ENCODE measurements around the gene APOBEC2. TPM values are rescaled to one million over a fixed set of nuclear protein-coding genes. Genes with fewer than 3 reads are reported as not detected.

APOBEC2 gene
- total and polyA plus RNA-seq, 2 experiments from 2014 or later, result not detected

GRCh38 chr6:41032830-41033229, 20.2 kb upstream of the APOBEC2 start:
- TF ChIP-seq EZH2 (IDR thresholded peaks at IDR 0.05; ENCODE audit: insufficient read depth, poor library complexity, severe bottlenecking) (no peak), EZH2phosphoT487 (IDR thresholded peaks at IDR 0.05; ENCODE audit: insufficient read depth, low read depth) (no peak)
- Histone ChIP-seq H4K20me1 (ENCODE audit: insufficient read depth) (no peaks in the 10 kb centered on the region), H3F3A (ENCODE audit: insufficient read depth) (no peaks in the 10 kb centered on the region), H3K9ac (no peak overlapping the region), H3K9me2 (ENCODE audit: insufficient read depth) (no peaks in the 10 kb centered on the region), H2AFZ (no peak overlapping the region), H3K4me1 (ENCODE audit: insufficient read depth) (no peaks in the 10 kb centered on the region), H3K4me2 (ENCODE audit: unreplicated experiment) (no peak overlapping the region), H3K36me3 (ENCODE audit: low read depth) (no peaks in the 10 kb centered on the region), H3K27ac (no peak overlapping the region), H3K4me3 (no peak overlapping the region), H3K9me3 (ENCODE audit: low read depth) (no peaks in the 10 kb centered on the region), H3K79me2 (ENCODE audit: insufficient read depth) (no peaks in the 10 kb centered on the region), H3K27me3 (replicated peaks; ENCODE audit: insufficient read depth) (peaks cover 4% of the 10 kb centered on the region; the same call in 1 of the 2 replicates)
- in situ Hi-C loops (cut with MboI), result no loop called here
- 89 to 90% methylated on average over 15 of the region's 15 CpGs for WGBS, 2 experiments (ENCODE audit: low coverage in 1 of 2, low lambda C conversion rate in 2 of 2, missing lambda C conversion rate in 2 of 2)
- DNase-seq, result no peak

GRCh38 chr6:41033776-41034175, 19.2 kb upstream of the APOBEC2 start:
- TF ChIP-seq EZH2phosphoT487 (IDR thresholded peaks at IDR 0.05; ENCODE audit: insufficient read depth, low read depth) (no peak), EZH2 (IDR thresholded peaks at IDR 0.05; ENCODE audit: insufficient read depth, poor library complexity, severe bottlenecking) (no peak)
- in situ Hi-C loops (cut with MboI), result no loop called here
- H3F3A ChIP-seq (ENCODE audit: insufficient read depth), result no peaks in the 10 kb centered on the region
- H3K9me3 ChIP-seq (ENCODE audit: low read depth), result no peaks in the 10 kb centered on the region
- H3K9ac ChIP-seq, result no peak overlapping the region
- WGBS, 2 experiments (ENCODE audit: low coverage in 1 of 2, low lambda C conversion rate in 2 of 2, missing lambda C conversion rate in 2 of 2), result 76 to 86% methylated on average over 12 to 13 of the region's 13 CpGs
- H3K27ac ChIP-seq, result no peak overlapping the region
- no peaks in the 10 kb centered on the region for H3K79me2 ChIP-seq (ENCODE audit: insufficient read depth)
- H3K9me2 ChIP-seq (ENCODE audit: insufficient read depth), result no peaks in the 10 kb centered on the region
- no peak overlapping the region for H2AFZ ChIP-seq
- no peak overlapping the region for H3K4me2 ChIP-seq (ENCODE audit: unreplicated experiment)
- DNase-seq, result no peak
- H3K4me1 ChIP-seq (ENCODE audit: insufficient read depth), result no peaks in the 10 kb centered on the region
- no peaks in the 10 kb centered on the region for H3K36me3 ChIP-seq (ENCODE audit: low read depth)
- peaks cover 4% of the 10 kb centered on the region for H3K27me3 ChIP-seq (replicated peaks; ENCODE audit: insufficient read depth)
- no peak overlapping the region for H3K4me3 ChIP-seq
- no peaks in the 10 kb centered on the region for H4K20me1 ChIP-seq (ENCODE audit: insufficient read depth)

- Histone ChIP-seq H3K36me3 (ENCODE audit: low read depth) (no peaks in the 10 kb centered on the region), H3K27ac (no peak overlapping the region), H4K20me1 (ENCODE audit: insufficient read depth) (no peaks in the 10 kb centered on the region), H3K4me1 (ENCODE audit: insufficient read depth) (no peaks in the 10 kb centered on the region), H2AFZ (no peak overlapping the region), H3K79me2 (ENCODE audit: insufficient read depth) (no peaks in the 10 kb centered on the region), H3K9me2 (ENCODE audit: insufficient read depth) (no peaks in the 10 kb centered on the region), H3F3A (ENCODE audit: insufficient read depth) (no peaks in the 10 kb centered on the region), H3K4me2 (ENCODE audit: unreplicated experiment) (no peak overlapping the region), H3K4me3 (no peak overlapping the region), H3K9ac (no peak overlapping the region), H3K27me3 (replicated peaks; ENCODE audit: insufficient read depth) (peaks cover 4% of the 10 kb centered on the region), H3K9me3 (ENCODE audit: low read depth) (no peaks in the 10 kb centered on the region)
- WGBS, 2 experiments (ENCODE audit: low coverage in 1 of 2, low lambda C conversion rate in 2 of 2, missing lambda C conversion rate in 2 of 2), result 52% methylated on average over 3 of the region's 3 CpGs
- no peak for TF ChIP-seq EZH2 (IDR thresholded peaks at IDR 0.05; ENCODE audit: insufficient read depth, poor library complexity, severe bottlenecking)
- in situ Hi-C loops (cut with MboI), result no loop called here
- DNase-seq, result no peak
These were observed 16.8 kb upstream of the APOBEC2 start for GRCh38 chr6:41036186-41036585.

GRCh38 chr6:41036601-41037000, 16.4 kb upstream of the APOBEC2 start:
- in situ Hi-C loops (cut with MboI), result no loop called here
- no peaks in the 10 kb centered on the region for H3K4me1 ChIP-seq (ENCODE audit: insufficient read depth)
- no peaks in the 10 kb centered on the region for H3K9me3 ChIP-seq (ENCODE audit: low read depth)
- 93 to 100% methylated on average over 2 of the region's 2 CpGs for WGBS, 2 experiments (ENCODE audit: low coverage in 1 of 2, low lambda C conversion rate in 2 of 2, missing lambda C conversion rate in 2 of 2)
- TF ChIP-seq EZH2phosphoT487 (IDR thresholded peaks at IDR 0.05; ENCODE audit: insufficient read depth, low read depth), result no peak
- TF ChIP-seq EZH2 (IDR thresholded peaks at IDR 0.05; ENCODE audit: insufficient read depth, poor library complexity, severe bottlenecking), result no peak
- no peaks in the 10 kb centered on the region for H3F3A ChIP-seq (ENCODE audit: insufficient read depth)
- no peak overlapping the region for H3K4me3 ChIP-seq
- H3K27me3 ChIP-seq (replicated peaks; ENCODE audit: insufficient read depth), result peaks cover 4% of the 10 kb centered on the region
- no peak for DNase-seq
- H3K9ac ChIP-seq, result no peak overlapping the region
- H4K20me1 ChIP-seq (ENCODE audit: insufficient read depth), result no peaks in the 10 kb centered on the region
- no peaks in the 10 kb centered on the region for H3K9me2 ChIP-seq (ENCODE audit: insufficient read depth)
- H3K4me2 ChIP-seq (ENCODE audit: unreplicated experiment), result no peak overlapping the region
- H3K79me2 ChIP-seq (ENCODE audit: insufficient read depth), result no peaks in the 10 kb centered on the region
- no peak overlapping the region for H3K27ac ChIP-seq
- H2AFZ ChIP-seq, result no peak overlapping the region
- H3K36me3 ChIP-seq (ENCODE audit: low read depth), result no peaks in the 10 kb centered on the region

All from GM23248 (cell line).